ENCODE data around the gene ATG14. TPM values are rescaled to one million over a fixed set of nuclear protein-coding genes. Genes with fewer than 3 reads are reported as not detected.
A peak's percentile ranks its signal among the peaks of the same experiment; 100 is the strongest.

Gene ATG14
- total RNA-seq, 6 donors from 2014 or later, result 7.6 to 29.3 (median 11.1) TPM

GRCh38 chr14:55333711-55334485, 77.7 kb downstream of the ATG14 start:
- Histone ChIP-seq H3K27ac (peak overlapping the region in 3 of 4 donors; percentile 10 to 63 (median 28)), H3K9me3 (no peaks in the 10 kb centered on the region), H3K27me3 (no peaks in the 10 kb centered on the region), H3K4me1 (peaks cover 28 to 52% (median 37%) of the 10 kb centered on the region in 4 donors), H3K4me3 (no peak overlapping the region), H3K36me3 (no peaks in the 10 kb centered on the region)
- WGBS, 2 donors, result 55 to 62% methylated on average over 4 of the region's 4 CpGs
- DNase-seq (no peak), ATAC-seq (ENCODE audit: low FRiP score in 2 of 2) (no peak)
- TF ChIP-seq EP300 (IDR thresholded peaks at IDR 0.05), result no peak
- TF ChIP-seq POLR2AphosphoS5 (IDR thresholded peaks at IDR 0.05), result no peak
- TF ChIP-seq CTCF (IDR thresholded peaks at IDR 0.05), result no peak
- no peak for TF ChIP-seq POLR2A (IDR thresholded peaks at IDR 0.05)

GRCh38 chr14:55332654-55333570, 78.7 kb downstream of the ATG14 start:
- Histone ChIP-seq H3K4me3 (no peak overlapping the region), H3K27ac (peak overlapping the region in 3 of 4 donors; percentile 28 to 45 (median 31)), H3K36me3 (no peaks in the 10 kb centered on the region), H3K4me1 (peaks cover 28 to 47% (median 37%) of the 10 kb centered on the region in 4 donors), H3K9me3 (no peaks in the 10 kb centered on the region), H3K27me3 (no peaks in the 10 kb centered on the region)
- WGBS, 2 donors, result 61 to 68% methylated on average over 7 of the region's 7 CpGs
- DNase-seq (no peak), ATAC-seq (ENCODE audit: low FRiP score in 2 of 2) (no peak)
- TF ChIP-seq POLR2A (IDR thresholded peaks at IDR 0.05) (no peak), CTCF (IDR thresholded peaks at IDR 0.05) (no peak), EP300 (IDR thresholded peaks at IDR 0.05) (no peak), POLR2AphosphoS5 (IDR thresholded peaks at IDR 0.05) (no peak)

DNA sequence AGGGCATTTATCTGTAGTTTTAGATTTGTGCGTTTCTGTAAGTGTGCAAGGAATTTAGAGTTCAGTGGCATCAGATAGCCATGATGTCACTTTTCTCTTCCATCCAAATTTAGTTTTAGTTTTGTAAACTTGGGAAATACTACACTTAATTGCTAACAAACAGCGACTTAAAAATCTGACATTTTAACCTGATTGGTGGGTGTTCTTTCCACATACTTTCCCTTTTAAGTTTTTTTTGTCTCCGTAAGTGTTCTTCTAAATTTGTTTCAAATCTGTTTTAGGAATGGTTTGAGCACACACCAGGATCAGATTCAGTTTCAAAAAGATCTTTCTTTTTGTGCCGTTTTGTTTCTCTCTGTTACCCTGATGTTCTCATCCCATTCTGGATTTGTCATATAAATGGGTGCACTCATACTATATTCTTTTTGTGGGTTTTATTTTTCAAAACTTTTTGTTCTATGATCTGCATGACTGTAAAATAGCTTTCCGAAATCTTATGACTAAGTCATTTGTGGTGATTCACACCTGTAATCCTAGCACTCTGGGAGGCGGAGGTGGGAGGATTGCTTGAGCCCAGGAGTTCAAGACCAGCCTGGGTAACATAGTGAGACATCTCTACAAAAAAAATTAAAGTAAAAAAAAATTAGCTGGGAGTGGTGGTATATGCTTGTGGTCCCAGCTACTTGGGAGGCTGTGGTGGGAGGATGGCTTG, 81.5 kb downstream of the ATG14 start:
- no peak for DNase-seq
- no peaks in the 10 kb centered on the region for H3K27me3 ChIP-seq
- H3K4me1 ChIP-seq, result peaks cover 21 to 40% (median 24%) of the 10 kb centered on the region in 4 donors
- no peaks in the 10 kb centered on the region for H3K36me3 ChIP-seq
- no peak for ATAC-seq (ENCODE audit: low FRiP score in 2 of 2)
- H3K4me3 ChIP-seq, result no peak overlapping the region
- no peak overlapping the region for H3K27ac ChIP-seq
- TF ChIP-seq EP300 (IDR thresholded peaks at IDR 0.05) (no peak), POLR2A (IDR thresholded peaks at IDR 0.05) (no peak), POLR2AphosphoS5 (IDR thresholded peaks at IDR 0.05) (no peak), CTCF (IDR thresholded peaks at IDR 0.05) (no peak)
- H3K9me3 ChIP-seq, result no peaks in the 10 kb centered on the region
- 75 to 80% methylated on average over 6 of the region's 6 CpGs for WGBS, 2 donors

DNA sequence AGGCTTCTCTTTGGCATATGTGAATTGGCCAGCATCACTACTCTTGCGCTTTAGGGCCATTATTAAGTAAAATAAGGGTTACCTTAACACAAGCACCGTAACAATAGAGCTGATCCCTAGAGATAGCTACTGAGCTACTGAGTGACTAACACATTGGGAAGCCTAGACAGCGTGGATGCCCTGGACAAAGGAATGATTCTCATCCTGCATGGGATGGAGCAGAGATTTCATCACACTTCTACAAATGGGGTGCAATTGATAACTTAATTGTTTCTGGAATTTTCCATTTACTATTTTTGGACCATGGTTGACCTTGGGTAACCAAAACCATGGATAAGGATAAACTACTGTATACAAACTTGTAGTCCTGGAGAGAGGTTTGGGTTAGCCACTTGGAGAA, 83.3 kb downstream of the ATG14 start:
- 90 to 93% methylated on average over 3 of the region's 3 CpGs for WGBS, 2 donors
- DNase-seq (no peak), ATAC-seq (ENCODE audit: low FRiP score in 2 of 2) (peak in 1 of 2 donors; percentile 53)
- H3K9me3 ChIP-seq, result no peaks in the 10 kb centered on the region
- no peaks in the 10 kb centered on the region for H3K36me3 ChIP-seq
- peaks cover 6 to 24% (median 7%) of the 10 kb centered on the region in 4 donors for H3K4me1 ChIP-seq
- no peak for TF ChIP-seq POLR2AphosphoS5 (IDR thresholded peaks at IDR 0.05)
- no peak for TF ChIP-seq EP300 (IDR thresholded peaks at IDR 0.05)
- TF ChIP-seq POLR2A (IDR thresholded peaks at IDR 0.05), result no peak
- TF ChIP-seq CTCF (IDR thresholded peaks at IDR 0.05), result no peak
- H3K27ac ChIP-seq, result no peak overlapping the region
- H3K27me3 ChIP-seq, result no peaks in the 10 kb centered on the region
- H3K4me3 ChIP-seq, result no peak overlapping the region
